Esophagus muscularis mucosa (tissue), 4 donors: ENCODE measurements around the gene TPCN1. TPM values are rescaled to one million over a fixed set of nuclear protein-coding genes. Genes with fewer than 3 reads are reported as not detected.

ENCODE experiments used
- DNase-seq: peaks from one replicate; pipeline ENCODE4 v3.0.0-alpha.2; 2017; ENCODE audit errors: extremely low spot score
- H3K27ac ChIP-seq, 4 donors: fragments of 200-600 bp; sonication (generic); replicated peaks in 1 of 4; 1 replicate in 3 of 4; 2 replicates in 1 of 4; pipeline ENCODE4 v1.5.1; 2016 to 2019; ENCODE audit warnings: mild to moderate bottlenecking in 1 of 4
- H3K27me3 ChIP-seq, 4 donors: fragments of 200-600 bp; sonication (generic); one replicate each; pipeline versions ENCODE4 v1.5.1 to v1.6.0; 2016 to 2019
- H3K36me3 ChIP-seq, 4 donors: fragments of 200-600 bp; sonication (generic); one replicate each; pipeline ENCODE4 v1.5.1; 2016 to 2019
- H3K4me1 ChIP-seq, 4 donors: fragments of 200-600 bp; sonication (generic); one replicate each; pipeline ENCODE4 v1.5.1; 2016 to 2019
- H3K4me3 ChIP-seq, 4 donors: fragments of 200-600 bp; sonication (generic); 1 replicate in 2 of 4; 2 replicates in 2 of 4; pipeline ENCODE4 v1.5.1; 2016 to 2019; ENCODE audit warnings: mild to moderate bottlenecking in 4 of 4, moderate library complexity in 1 of 4
- H3K9me3 ChIP-seq, 4 donors: fragments of 200-600 bp; sonication (generic); 1 replicate in 3 of 4; 2 replicates in 1 of 4; pipeline ENCODE4 v1.5.1; 2016 to 2019
- CTCF ChIP-seq, 3 experiments: fragments of 200-600 bp in 2 of 3; fragments of 450-650 bp in 1 of 3; sonication (generic) in 2 of 3; IDR thresholded peaks; one replicate each; pipeline ENCODE4 v1.5.1; 2017 to 2019; ENCODE audit warnings: antibody characterized with exemption in 3 of 3, mild to moderate bottlenecking in 2 of 3, moderate library complexity in 1 of 3
- EP300 ChIP-seq: sonication (generic); formaldehyde crosslinking; IDR thresholded peaks from one replicate; pipeline ENCODE4 v1.6.1; 2017; ENCODE audit warnings: antibody characterized with exemption
- POLR2A ChIP-seq: fragments of 450-650 bp; IDR thresholded peaks from one replicate; pipeline ENCODE4 v1.6.1; 2017; ENCODE audit warnings: antibody characterized with exemption, moderate library complexity, mild to moderate bottlenecking, low read depth
- POLR2AphosphoS5 ChIP-seq, 2 donors: sonication (generic); formaldehyde crosslinking; IDR thresholded peaks; one replicate each; pipeline ENCODE4 v1.6.1; 2017; ENCODE audit warnings: antibody characterized with exemption in 2 of 2
- WGBS: methylation state at CpG from one replicate; pipeline ENCODE4 v1.1.5; 2018; 5-methylcytosine and 5-hydroxymethylcytosine counted together
- intact Hi-C: fragments of 100-400 bp; cut with DNase I; formaldehyde crosslinking; loops from one replicate; pipeline ENCODE4 v1.15.1; 2023
- total RNA-seq, 4 donors: library from RNA; depleted of rRNA; stranded (reverse); fragments of >200 nt; gene quantifications; one replicate each; pipeline versions ENCODE4 v1.1.0 to v1.2.1, GENCODE V29; 2016

The TPCN1 gene
- total RNA-seq, 4 donors from 2014 or later: 31.1 to 54.0 (median 34.5) TPM

- no peak for TF ChIP-seq POLR2AphosphoS5 (IDR thresholded peaks at IDR 0.05)
- no peak for TF ChIP-seq CTCF (IDR thresholded peaks at IDR 0.05)
- no peak for TF ChIP-seq POLR2A
- no peak for TF ChIP-seq EP300
- intact Hi-C loops: no loop called here
- H3K36me3 ChIP-seq: peaks cover 8 to 92% (median 57%) of the 10 kb centered on the region in 4 donors
Observed at GRCh38 chr12:113301811-113302210, 80.5 kb downstream of the TPCN1 start.

GRCh38 chr12:113302466-113302865 is 81.2 kb downstream of the TPCN1 start:
- DNase-seq: no peak
- TF ChIP-seq EP300 (no peak), CTCF (IDR thresholded peaks at IDR 0.05) (no peak), POLR2A (no peak), POLR2AphosphoS5 (IDR thresholded peaks at IDR 0.05) (no peak)
- WGBS: 91% methylated on average over 8 of the region's 8 CpGs
- intact Hi-C loops: no loop called here
- Histone ChIP-seq H3K27ac (no peak overlapping the region), H3K36me3 (peaks cover 12 to 92% (median 56%) of the 10 kb centered on the region in 4 donors), H3K4me1 (peaks cover 23 to 29% (median 25%) of the 10 kb centered on the region in 4 donors), H3K9me3 (no peaks in the 10 kb centered on the region), H3K4me3 (no peak overlapping the region), H3K27me3 (no peaks in the 10 kb centered on the region)

More at GRCh38 chr12:113301811-113302210, 80.5 kb downstream of the TPCN1 start:
- no peak overlapping the region for H3K4me3 ChIP-seq
- peaks cover 28 to 35% (median 31%) of the 10 kb centered on the region in 4 donors for H3K4me1 ChIP-seq
- H3K9me3 ChIP-seq: no peaks in the 10 kb centered on the region
- H3K27me3 ChIP-seq: no peaks in the 10 kb centered on the region
- DNase-seq: no peak
- 95% methylated on average over 3 of the region's 6 CpGs for WGBS
- no peak overlapping the region for H3K27ac ChIP-seq

- Histone ChIP-seq H3K27ac (no peak overlapping the region), H3K9me3 (no peaks in the 10 kb centered on the region), H3K27me3 (no peaks in the 10 kb centered on the region), H3K4me3 (no peak overlapping the region), H3K36me3 (peaks cover 15 to 92% (median 61%) of the 10 kb centered on the region in 4 donors), H3K4me1 (peaks cover 17 to 23% (median 20%) of the 10 kb centered on the region in 4 donors)
- no peak for TF ChIP-seq CTCF (IDR thresholded peaks at IDR 0.05)
- TF ChIP-seq EP300: no peak
- no peak for TF ChIP-seq POLR2A
- TF ChIP-seq POLR2AphosphoS5 (IDR thresholded peaks at IDR 0.05): no peak
- intact Hi-C loops: no loop called here
- WGBS: 75% methylated on average over 19 of the region's 19 CpGs
- DNase-seq: no peak
Observed at GRCh38 chr12:113302886-113303640, 81.8 kb downstream of the TPCN1 start.

- no peak for DNase-seq
- Histone ChIP-seq H3K4me1 (no peaks in the 10 kb centered on the region), H3K9me3 (no peaks in the 10 kb centered on the region), H3K27me3 (no peaks in the 10 kb centered on the region), H3K4me3 (no peak overlapping the region), H3K36me3 (peaks cover 18 to 95% (median 75%) of the 10 kb centered on the region in 4 donors), H3K27ac (no peak overlapping the region)
- TF ChIP-seq CTCF (IDR thresholded peaks at IDR 0.05): no peak
- no peak for TF ChIP-seq POLR2A
- TF ChIP-seq POLR2AphosphoS5 (IDR thresholded peaks at IDR 0.05): no peak
- no peak for TF ChIP-seq EP300
- whole genome bisulfite sequencing: 96% methylated on average over 10 of the region's 11 CpGs
- intact Hi-C loops: no loop called here
Observed at GRCh38 chr12:113305281-113305856, 84.1 kb downstream of the TPCN1 start.
